HepG2 (cell line): Measurements from ENCODE around the gene STK10. TPM values are rescaled to one million over a fixed set of nuclear protein-coding genes. Genes with fewer than 3 reads are reported as not detected.

Experiments used
- ATAC-seq: fragments of 200-7000 bp; cut with Tn5 transposase; 3 replicates; pipeline ENCODE4 v1.9.1; 2020; ENCODE audit warnings: mild to moderate bottlenecking, moderate library complexity
- BruUV-seq: library from RNA; stranded (reverse); fragments of 400-500 nt; replicated peaks from 2 replicates; lab custom pipeline; 2021; lab: Mats Ljungman, UMichigan
- CTCF ChIA-PET: fragments of 300-600 bp; formaldehyde crosslinking; extraction: SDS; loops from one replicate; lab custom pipeline; 2021; ENCODE audit warnings: low total read pairs, inconsistent platforms, low intra/inter-chr PET ratio; lab: Yijun Ruan, JAX
- POLR2A ChIA-PET: fragments of 350-600 bp; sonication (Branson Sonifier 250); formaldehyde crosslinking; loops from one replicate; lab custom pipeline; 2020; ENCODE audit warnings: antibody characterized with exemption, inconsistent platforms; lab: Yijun Ruan, JAX
- DNase-seq: peaks from one replicate; pipeline ENCODE4 v3.0.0-alpha.2; 2015; ENCODE audit warnings: low spot score
- FAIRE-seq: peaks from 3 replicates; lab custom pipeline; 2011; peaks lifted over from hg19 to GRCh38; lab: Jason Lieb, UNC
- H2AFZ ChIP-seq: one replicate; pipeline ENCODE4 v1.6.1; 2011; ENCODE audit warnings: low read length, inconsistent platforms
- H3K27ac ChIP-seq: fragments of 300-600 bp; 3 replicates; pipeline ENCODE4 v1.8.0; 2011; ENCODE audit warnings: mixed run types, mild to moderate bottlenecking, mixed read lengths, low read length, inconsistent platforms; ENCODE audit not compliant: insufficient read depth; ENCODE audit errors: extremely low read length
- H3K27me3 ChIP-seq, 2 experiments: fragments of 200-600 bp in 1 of 2; 2 replicates in 1 of 2; 3 replicates in 1 of 2; pipeline versions ENCODE4 v1.6.0 to v1.8.0; 2011; ENCODE audit warnings: low read length in 2 of 2, mild to moderate bottlenecking in 2 of 2, moderate library complexity in 2 of 2, inconsistent platforms in 1 of 2; ENCODE audit not compliant: insufficient read depth in 2 of 2, control insufficient read depth in 1 of 2
- H3K36me3 ChIP-seq, 2 experiments: fragments of 200-600 bp in 1 of 2; replicated peaks in 1 of 2; 2 replicates in 1 of 2; 3 replicates in 1 of 2; pipeline versions ENCODE4 v1.5.1 to v1.8.0; 2011; ENCODE audit warnings: low read length in 2 of 2, inconsistent platforms in 1 of 2; ENCODE audit not compliant: insufficient read depth in 2 of 2, control insufficient read depth in 1 of 2
- H3K4me1 ChIP-seq: 2 replicates; pipeline ENCODE4 v1.5.1; 2012; ENCODE audit warnings: low read length, inconsistent platforms; ENCODE audit not compliant: insufficient read depth
- H3K4me2 ChIP-seq: 2 replicates; pipeline ENCODE4 v1.6.0; 2011; ENCODE audit warnings: low read depth, low read length, inconsistent platforms
- H3K4me3 ChIP-seq, 3 experiments: fragments of 200-600 bp in 1 of 3; sonication (generic), shearing (Covaris generic) in 1 of 3; replicated peaks in 1 of 3; 2 replicates each; pipeline ENCODE4 v1.5.1; 2011 to 2016; ENCODE audit warnings: low read length in 3 of 3, inconsistent platforms in 2 of 3, low read depth in 2 of 3, mild to moderate bottlenecking in 2 of 3, control low read depth in 1 of 3, mixed read lengths in 1 of 3; ENCODE audit not compliant: insufficient read depth in 1 of 3
- H3K79me2 ChIP-seq: one replicate; pipeline ENCODE4 v1.6.1; 2011; ENCODE audit warnings: low read length, inconsistent platforms; ENCODE audit not compliant: insufficient read depth
- H3K9ac ChIP-seq: 2 replicates; pipeline ENCODE4 v1.6.0; 2011; ENCODE audit warnings: mild to moderate bottlenecking, low read depth, low read length, inconsistent platforms; ENCODE audit not compliant: insufficient read depth
- H3K9me3 ChIP-seq: 2 replicates; pipeline ENCODE4 v1.5.1; 2012; ENCODE audit warnings: mild to moderate bottlenecking, low read length
- H4K20me1 ChIP-seq: 2 replicates; pipeline ENCODE4 v1.6.0; 2011; ENCODE audit warnings: inconsistent platforms, mild to moderate bottlenecking, low read length, moderate library complexity; ENCODE audit not compliant: insufficient read depth
- ATF7 ChIP-seq, 2 experiments: fragments of 450-650 bp in 1 of 2; sonication (generic) in 1 of 2; formaldehyde crosslinking in 1 of 2; IDR thresholded peaks; 2 replicates each; pipeline versions ENCODE4 v1.4.0 to v1.6.1; 2016 to 2020; ENCODE audit warnings: antibody characterized with exemption in 1 of 2, mild to moderate bottlenecking in 1 of 2, missing genetic modification reagents in 1 of 2
- CEBPB ChIP-seq: IDR thresholded peaks from 2 replicates; pipeline ENCODE4 v1.6.1; 2011; ENCODE audit warnings: low read depth, low read length, improper control_type of control experiment, borderline replicate concordance
- EZH2 ChIP-seq: conservative IDR thresholded peaks from 2 replicates; pipeline ENCODE4 v1.6.1; 2012; ENCODE audit warnings: mild to moderate bottlenecking, low read depth, low read length, moderate library complexity
- HES4 ChIP-seq: sonication (generic); formaldehyde crosslinking; IDR thresholded peaks from 2 replicates; pipeline ENCODE4 v1.9.0; 2021; ENCODE audit warnings: mild to moderate bottlenecking, missing genetic modification reagents, borderline replicate concordance
- MIER3 ChIP-seq: IDR thresholded peaks from 2 replicates; pipeline ENCODE4 v1.6.1; 2016; ENCODE audit warnings: missing compliant biosample characterization, borderline replicate concordance
- MXD4 ChIP-seq: IDR thresholded peaks from 2 replicates; pipeline ENCODE4 v1.6.1; 2016; ENCODE audit warnings: mild to moderate bottlenecking, missing biosample characterization, missing genetic modification reagents
- PHF20 ChIP-seq: sonication (generic); formaldehyde crosslinking; IDR thresholded peaks from 2 replicates; pipeline ENCODE4 v1.5.0; 2020; ENCODE audit warnings: mild to moderate bottlenecking, missing genetic modification reagents
- REPIN1 ChIP-seq: sonication (generic); formaldehyde crosslinking; IDR thresholded peaks from 2 replicates; pipeline ENCODE4 v1.8.0; 2022; ENCODE audit warnings: missing genetic modification reagents, low read depth, mild to moderate bottlenecking, borderline replicate concordance
- ZNF567 ChIP-seq: sonication (generic); formaldehyde crosslinking; IDR thresholded peaks from 2 replicates; pipeline ENCODE4 v1.8.1; 2023; ENCODE audit warnings: mild to moderate bottlenecking, missing genetic modification reagents, borderline replicate concordance
- WGBS: methylation state at CpG from one replicate; pipeline ENCODE4 v1.1.6; 2017; ENCODE audit warnings: low lambda C conversion rate; 5-methylcytosine and 5-hydroxymethylcytosine counted together
- in situ Hi-C: cut with HindIII; loops from 2 replicates; pipeline ENCODE4 v1.10.0; 2017; ENCODE audit warnings: low pct_unique_long_range_greater_than_20kb; ENCODE audit not compliant: extremely low pct_ligation_motif_present
- intact Hi-C: fragments of 100-400 bp; cut with micrococcal nuclease; formaldehyde crosslinking; loops from one replicate; pipeline ENCODE4 v1.10.0; 2022; ENCODE audit not compliant: unreplicated experiment
- polyA plus RNA-seq, 8 experiments: library from polyadenylated mRNA; depleted of rRNA in 3 of 8; stranded (reverse) in 7 of 8; unstranded in 1 of 8; fragments of >200 nt; fragmentation: Illumina TruSeq in 4 of 8; extraction: Trizol in 4 of 8; gene quantifications; 2 replicates each; pipeline versions ENCODE4 v1.2.1 to v1.2.3, GENCODE V29; 2011 to 2016; ENCODE audit warnings: low read depth in 4 of 8, missing spikeins in 1 of 8, mixed read lengths in 1 of 8; ENCODE audit not compliant: insufficient read depth in 1 of 8
- total RNA-seq, 5 experiments: library from RNA; depleted of rRNA; stranded (reverse); fragments of >200 nt; fragmentation: Illumina TruSeq; extraction: Trizol; gene quantifications; 2 replicates each; pipeline ENCODE4 v1.2.3, GENCODE V29; 2016; ENCODE audit warnings: low read depth in 1 of 5

STK10 gene
- total and polyA plus RNA-seq, 2 of the 13 experiments (the other 11 are each of a cell fraction or from before 2014, with no cell fraction given): 7.0 to 7.2 TPM

DNA sequence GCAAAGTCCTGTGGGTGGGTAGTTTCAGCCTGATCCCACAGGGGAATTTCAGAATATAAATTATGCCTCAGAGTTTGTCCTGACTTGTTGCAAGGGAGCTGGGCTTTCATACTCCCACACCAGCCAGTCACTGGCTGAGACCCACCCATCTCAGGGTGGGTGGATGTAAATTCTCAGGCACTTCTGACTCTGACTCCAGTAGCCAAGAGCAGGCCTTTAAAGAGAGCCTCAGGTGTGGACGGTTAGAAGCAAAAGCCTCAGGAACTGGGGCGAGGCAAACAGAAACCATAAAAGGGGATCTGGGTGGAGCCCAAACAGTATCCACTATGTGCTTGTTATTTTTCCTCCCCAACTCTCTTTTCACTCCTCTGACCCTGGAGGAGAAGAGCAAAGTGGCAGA is 153.0 kb downstream of the STK10 start (continued):
- TF ChIP-seq ZNF567 (CRISPR knock-in tag) (no peak), EZH2 (no peak), REPIN1 (CRISPR knock-in tag) (no peak), MXD4 (CRISPR knock-in tag) (no peak), HES4 (no peak), MIER3 (CRISPR knock-in tag) (no peak)
- TF ChIP-seq, all 625 proteins: peak for 0

DNA sequence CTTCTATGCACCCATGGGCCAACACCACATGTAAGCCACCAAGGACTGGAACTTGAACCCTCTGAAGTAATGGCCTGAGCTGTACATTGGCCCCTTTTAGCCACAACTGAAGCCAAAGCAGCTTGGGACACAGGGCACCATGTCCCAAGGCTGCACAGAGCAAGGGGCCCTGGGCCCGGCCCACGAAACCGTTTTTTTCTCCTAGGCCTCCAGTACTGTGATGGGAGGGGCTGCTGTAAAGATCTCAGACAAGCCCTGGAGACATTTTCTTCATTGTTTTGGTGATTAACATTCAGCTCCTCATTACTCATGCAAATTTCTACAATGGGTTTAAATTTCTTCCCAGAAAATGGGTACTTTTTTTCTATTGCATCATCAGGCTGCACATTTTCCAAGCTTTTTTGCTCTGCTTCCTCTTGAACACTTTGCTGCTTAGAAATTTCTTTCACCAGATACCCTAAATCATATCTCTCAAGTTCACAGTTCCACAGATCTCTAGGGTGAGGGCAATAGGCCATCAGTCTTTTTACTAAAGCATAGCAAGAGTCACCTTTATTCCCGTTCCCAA is 156.0 kb downstream of the STK10 start:
- Histone ChIP-seq H3K4me3 (no peak overlapping the region), H3K4me2 (no peak overlapping the region), H2AFZ (no peak overlapping the region), H3K9ac (no peak overlapping the region), H3K27ac (no peak overlapping the region), H4K20me1 (no peaks in the 10 kb centered on the region), H3K27me3 (no peaks in the 10 kb centered on the region), H3K4me1 (peaks cover 10% of the 10 kb centered on the region)
- ChIA-PET POLR2A (no interaction called here), CTCF (no interaction called here)
- WGBS: 57% methylated on average over 4 of the region's 4 CpGs
- in situ Hi-C loops: no loop called here
- FAIRE-seq: no peak
- TF ChIP-seq CEBPB (peak; percentile 18; the same call in 1 of the 2 replicates), PHF20 (no peak), ATF7 (IDR thresholded peaks at IDR 0.05) (0 out of 2 replicates have a peak, but pooled peaks have one; percentile 13), ATF7 (CRISPR knock-in tag; IDR thresholded peaks at IDR 0.05) (no peak)
- TF ChIP-seq, all 625 proteins: peak for 2
- Histone ChIP-seq H3K9me3 (peaks cover 9% of the 10 kb centered on the region), H3K36me3 (no peaks in the 10 kb centered on the region), H3K79me2 (no peaks in the 10 kb centered on the region)
- intact Hi-C loops: no loop called here
- no TSS peak for BruUV-seq
- ATAC-seq (no peak), DNase-seq (no peak)
